8988T (cell line): Measurements from ENCODE around the gene ELL.
A peak's percentile ranks its signal among the peaks of the same experiment; 100 is the strongest.

Source experiments
- DNase-seq: peaks from one replicate; pipeline ENCODE4 v3.0.0; 2011

ELL gene

DNA sequence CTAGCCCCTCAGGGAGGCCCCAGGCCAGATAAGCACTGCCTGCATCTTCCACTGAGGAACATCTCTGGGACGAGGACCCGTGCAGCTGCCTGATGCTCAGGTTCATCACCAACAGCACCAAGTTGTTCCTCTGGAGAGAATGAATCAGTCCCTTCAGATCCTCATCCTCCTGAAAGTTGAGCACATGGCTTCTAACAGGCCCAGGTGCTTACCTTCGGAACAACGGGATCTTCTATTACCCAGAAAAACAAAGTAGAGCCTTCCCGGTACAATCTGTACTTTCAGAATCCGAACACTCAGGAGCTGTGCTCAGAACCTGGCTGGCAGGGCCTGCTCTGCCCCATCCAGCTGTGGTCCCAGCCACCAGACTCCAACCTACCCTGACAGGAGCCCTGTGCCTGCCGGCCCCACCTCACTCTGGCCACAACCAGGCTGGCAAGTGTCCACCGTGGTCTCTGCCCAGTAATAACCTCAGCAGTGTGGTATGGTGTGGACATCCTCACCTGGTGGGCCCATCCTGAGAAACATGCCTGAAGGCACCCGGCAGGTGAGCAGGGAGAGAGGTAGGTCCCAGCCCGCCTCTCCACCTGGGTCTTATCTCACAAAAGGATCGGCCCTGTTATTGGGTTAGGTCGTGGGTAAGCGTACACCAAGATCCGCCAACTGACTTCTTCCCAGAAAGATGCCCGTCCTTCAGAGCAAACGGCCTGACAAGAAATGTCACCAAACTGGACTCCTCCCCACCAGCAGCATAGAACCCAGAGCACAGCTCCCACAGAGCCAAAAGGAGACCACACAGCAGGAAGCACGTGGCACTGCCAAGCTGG lies 34.1 kb downstream of the ELL start:
- no peak for DNase-seq

DNA sequence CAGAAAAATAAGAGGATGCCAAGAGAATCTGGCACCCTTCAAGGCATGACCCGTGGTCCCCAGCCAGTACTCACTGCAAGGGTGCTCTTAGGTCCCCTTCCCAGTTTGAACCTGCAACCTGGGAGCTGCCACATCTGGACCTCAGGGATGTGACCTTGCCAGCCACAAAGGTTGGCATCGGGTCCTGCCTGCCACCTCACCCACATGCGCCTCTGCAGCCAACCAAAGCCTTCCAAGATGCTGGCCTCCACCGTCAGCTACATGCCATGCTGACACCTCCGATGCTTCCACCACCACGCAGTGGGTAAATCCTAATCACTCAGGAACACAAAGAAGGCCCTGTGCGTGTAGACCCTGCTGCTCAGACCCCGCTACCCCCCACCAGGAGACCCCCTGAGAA lies 35.1 kb downstream of the ELL start:
- no peak for DNase-seq

DNA sequence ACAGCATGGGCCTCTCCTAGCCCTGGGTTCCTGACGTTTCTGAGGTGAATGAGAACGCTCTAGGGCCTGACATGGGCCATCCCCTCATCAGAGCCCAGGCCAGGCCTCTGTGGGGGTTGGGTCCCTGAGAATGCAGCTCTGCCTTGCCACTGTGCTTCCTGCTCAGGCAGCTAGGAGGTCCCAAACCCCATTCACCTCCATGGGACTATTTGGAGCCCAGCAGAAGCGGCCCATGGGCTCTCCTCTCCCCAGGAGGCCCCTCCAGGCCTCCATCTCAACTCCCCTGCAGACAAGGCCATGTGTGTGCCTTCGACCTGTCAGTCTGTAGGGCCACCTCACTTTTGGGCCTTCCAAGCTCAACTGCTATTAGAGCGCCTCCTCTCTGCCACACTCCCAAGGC lies 36.9 kb downstream of the ELL start:
- no peak for DNase-seq

DNA sequence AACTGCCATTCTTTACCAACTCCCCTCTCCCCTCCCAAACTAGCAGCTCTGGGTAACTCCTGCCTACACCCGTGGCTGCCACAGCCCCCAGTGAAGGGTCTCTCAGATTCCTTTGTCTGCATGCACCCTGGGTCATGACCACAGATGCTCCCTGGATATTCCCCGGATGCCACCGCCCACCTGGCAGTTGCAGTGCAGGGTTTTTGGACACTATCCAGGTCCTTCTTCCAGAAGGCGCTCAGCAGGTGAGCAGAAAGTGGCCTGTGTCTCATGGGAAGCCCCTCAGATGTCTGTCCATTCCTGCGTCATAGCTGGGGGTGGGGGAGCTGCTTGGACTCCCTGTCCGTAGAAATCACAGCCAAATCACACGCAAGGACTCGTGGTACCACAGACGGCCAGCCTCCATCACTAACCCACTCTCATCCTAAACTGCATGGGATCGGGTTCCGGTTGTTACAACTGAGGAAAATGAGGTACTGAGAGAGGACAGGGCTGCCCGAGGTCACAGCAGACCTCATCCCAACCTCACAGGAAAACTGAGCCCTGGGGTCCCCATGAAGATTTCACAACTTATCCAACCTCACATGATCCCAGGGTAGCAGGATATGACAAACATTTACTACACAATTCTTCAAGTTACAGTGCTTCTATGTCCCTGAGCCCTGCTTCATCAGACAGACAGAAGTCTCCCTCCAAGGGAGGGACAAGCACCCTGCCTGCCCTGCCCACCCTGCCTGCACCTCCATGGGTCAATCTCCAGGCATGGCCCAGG lies 38.6 kb downstream of the ELL start:
- no peak for DNase-seq

DNA sequence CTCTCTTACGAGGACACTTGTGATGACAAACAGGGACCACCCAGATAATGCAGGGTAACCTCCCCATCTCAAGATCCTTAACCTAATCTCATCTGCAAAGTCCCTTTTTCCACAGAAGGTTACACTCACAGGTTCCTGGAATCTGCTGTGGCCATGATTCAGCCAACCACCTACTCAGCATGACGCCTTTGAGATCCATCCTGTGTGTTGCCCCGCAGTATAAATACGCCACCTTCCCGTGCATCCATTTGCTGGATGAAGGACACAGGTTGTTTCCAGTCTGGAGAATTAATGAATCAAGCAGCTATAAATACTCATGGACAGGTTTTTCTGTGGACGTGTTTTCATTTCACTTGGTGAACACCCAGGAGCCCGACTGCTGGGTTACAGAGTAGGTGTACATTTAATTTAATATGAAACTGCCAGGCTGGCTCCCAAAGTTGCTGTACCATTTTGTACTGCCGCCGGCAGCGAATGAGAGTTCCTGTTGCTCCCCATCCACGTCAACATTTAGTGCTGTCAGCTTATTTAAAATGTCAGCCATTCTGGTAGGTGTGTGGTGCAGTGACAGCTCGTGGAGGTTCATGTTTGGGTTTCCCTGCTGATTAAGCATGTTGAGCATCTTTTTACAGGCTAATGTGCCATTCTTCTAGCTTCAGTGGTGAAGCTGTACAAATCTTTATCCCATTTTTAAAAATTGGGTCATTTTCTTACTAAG lies 40.2 kb downstream of the ELL start:
- DNase-seq: no peak

DNA sequence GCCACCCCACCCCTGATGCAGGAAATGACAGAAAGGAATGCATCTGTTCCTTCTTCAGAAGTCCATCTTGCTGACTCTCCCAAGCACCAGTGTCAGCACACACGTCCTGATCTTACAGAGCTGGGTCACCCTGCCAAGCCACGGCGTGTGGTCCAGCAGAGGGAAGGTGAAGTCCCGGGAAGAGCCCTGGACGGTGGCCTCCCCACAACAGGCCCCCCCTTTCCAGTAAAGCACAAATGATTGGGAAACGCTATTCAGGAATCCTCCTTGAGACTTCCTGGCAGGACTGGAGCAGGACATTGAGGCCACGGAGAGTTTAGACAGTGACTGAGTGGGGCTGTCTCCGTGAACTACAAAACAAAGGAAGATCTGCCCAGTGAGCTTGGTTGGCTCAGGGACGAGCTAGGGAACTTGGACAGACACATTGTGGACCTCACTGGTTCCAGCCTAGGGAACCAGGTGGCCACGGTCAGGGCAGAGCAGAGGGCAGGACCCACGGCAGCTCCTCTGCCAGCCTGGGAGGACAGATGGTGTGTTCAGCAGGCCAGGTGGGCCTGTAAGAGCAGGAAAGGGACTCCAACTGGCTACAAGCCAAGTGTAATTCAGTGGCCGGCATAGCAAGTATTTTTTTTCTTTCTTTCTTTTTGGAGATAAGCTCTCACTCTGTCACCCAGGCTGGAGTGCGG lies 41.7 kb downstream of the ELL start:
- DNase-seq: no peak

DNA sequence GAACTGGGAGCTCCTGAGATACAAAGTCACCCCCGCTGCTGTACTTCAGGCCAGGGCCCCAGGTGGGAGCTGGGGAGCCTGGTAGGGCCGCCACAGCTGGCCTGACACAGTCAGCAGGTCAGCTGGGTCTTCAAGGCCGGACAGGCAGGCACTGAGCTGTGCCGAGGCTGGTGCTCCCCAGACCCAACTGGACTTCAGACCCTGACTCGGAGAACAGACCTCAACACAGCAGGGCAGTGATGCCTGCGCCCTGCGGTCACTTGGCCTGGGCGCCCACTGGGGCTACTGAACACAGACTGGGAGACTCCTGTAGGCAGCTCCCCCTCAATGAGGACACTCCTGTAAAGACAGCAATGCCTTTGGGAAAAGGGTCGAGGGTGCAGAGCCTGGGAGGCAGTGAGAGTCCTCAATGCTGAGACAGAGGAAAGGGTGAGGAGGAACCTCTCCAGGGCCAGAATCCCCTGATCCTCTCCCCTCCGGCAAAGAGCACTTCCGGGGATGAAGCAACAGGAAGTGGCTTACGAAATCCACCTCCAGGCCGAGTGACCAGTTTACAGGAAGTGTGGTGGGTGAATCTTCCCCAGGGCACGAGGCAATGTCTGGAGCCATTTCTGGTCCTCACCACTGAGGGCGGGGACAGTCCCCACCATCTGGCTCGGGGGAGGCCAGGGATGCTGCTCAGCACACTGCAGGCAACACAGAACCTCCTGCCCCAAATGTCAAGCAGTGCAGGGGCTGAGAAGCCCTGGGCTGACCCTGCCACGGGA lies 43.1 kb downstream of the ELL start:
- DNase-seq: peak; percentile 76

DNA sequence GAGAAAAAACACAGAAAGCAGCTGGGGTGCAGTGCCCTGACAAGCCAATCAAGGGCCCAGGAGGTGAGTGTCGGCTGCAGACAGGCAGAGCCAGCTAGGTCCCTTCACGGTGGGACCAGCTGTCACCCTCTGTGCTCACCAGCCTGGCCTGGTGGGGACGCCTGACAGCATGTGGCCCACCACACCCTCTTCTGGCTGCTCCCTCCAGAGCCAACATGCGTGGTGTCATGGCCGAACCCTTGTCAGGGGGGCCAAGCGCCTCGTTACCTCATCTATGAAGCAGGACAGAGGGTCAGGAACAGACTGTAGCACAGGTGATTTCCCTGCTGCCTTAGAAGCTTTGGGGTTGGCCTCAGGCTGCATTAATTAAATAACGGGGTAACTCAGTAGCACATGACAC lies 43.9 kb downstream of the ELL start:
- DNase-seq: no peak

DNA sequence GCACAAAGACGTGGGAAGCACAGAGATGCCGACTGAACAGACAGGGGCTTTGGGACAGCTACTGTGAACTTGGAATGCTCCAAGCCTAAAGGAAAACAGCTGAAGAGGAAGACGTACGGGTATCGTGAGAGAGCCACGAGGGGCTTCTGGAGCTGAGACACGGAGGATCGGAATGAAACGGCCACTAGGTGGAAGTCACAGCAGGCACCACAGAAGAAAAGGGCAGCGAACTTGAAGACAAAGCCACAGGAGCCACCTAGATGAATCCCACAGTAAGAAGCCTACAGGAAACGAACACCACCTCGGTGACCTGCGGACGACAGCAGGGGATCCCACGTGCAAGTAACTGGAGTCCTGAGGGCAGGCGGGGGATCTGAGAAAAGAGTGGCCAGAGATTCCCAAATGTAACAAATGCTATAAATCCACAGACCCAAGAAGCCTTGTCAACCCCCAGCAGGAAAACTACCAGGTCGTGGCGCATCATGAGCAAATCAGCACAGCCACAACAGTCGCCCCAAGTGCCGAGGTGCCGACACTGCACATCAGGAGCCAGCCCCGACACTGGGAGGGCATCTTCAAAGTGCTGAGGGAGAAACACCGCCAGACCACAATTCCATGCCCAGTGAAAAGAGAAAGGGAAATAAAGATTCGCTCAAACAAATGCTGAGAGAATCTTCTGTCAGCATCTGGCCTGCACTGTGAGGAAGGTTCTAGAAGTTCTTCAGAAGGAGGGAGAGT lies 44.7 kb downstream of the ELL start:
- no peak for DNase-seq

DNA sequence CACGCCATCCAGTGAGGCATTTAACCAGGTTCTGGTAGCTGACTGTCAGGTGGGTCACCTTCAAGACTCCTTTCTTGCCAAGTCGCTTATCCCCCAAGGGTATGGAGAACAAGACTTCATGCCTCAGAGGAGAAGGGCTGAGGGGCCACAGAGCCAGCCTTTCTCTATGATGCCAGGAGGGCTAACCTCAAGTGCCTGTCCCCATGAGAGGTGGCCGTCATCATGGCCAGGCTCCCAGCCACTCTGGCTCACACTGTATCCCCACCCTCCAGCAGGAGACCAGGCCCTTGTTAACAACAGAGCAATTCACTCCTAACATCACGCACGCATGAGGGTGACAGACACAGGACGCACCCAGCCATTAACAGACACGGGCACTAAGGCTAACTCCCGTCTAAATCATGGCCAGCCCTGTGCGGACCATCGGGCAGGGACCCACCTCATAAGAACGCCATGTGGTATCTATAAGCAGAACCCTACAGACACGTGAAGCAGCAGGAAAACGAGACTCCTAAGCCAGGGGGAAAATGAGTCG lies 45.3 kb downstream of the ELL start:
- DNase-seq: no peak

DNA sequence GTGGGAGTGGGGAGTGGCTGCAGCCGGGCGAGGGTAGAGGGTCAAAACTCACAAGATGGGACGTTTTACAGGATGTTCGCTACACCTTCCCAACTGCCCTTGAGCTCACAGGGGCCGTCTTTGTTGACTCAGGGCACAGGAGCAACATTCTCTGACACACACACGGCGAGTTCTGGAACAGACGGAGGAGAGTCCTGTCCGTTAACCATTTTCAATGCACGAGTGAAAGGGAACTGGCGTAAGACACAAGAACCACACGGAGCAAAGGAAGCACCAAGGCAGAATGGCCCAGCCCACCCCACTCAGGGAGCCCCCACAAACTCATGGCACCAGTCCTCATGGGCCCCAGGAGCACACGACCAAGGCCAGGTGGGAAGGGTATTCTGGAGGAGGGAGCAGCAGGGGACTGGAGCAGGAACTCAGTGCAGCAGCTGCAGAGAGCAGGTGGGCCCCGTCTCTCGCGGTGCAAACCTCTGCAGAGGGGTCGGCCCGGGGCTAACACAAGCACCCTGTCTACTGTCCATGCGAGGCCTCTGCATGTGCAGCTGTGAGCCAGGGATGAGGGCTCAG lies 46.0 kb downstream of the ELL start:
- no peak for DNase-seq

DNA sequence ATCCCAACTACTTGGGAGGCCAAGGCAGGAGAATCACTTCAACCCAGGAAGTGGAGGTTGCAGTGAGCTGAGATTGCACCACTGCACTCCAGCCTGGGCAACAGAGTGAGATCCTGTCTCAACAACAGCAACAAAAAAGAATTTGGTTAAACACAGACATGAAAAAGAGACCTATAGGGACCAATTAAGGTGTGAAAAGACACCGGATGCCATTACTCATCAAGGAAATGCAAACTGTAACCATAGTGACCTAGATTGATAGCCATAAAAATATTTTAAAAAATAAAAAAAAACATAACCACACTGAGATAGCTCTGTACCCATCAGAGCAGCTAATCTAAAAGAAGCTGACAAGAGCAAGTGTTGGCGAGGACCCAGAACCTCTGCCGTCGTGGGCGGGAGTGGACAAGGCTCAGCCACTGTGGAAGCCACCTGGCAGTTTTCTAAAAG lies 46.8 kb downstream of the ELL start:
- DNase-seq: no peak

DNA sequence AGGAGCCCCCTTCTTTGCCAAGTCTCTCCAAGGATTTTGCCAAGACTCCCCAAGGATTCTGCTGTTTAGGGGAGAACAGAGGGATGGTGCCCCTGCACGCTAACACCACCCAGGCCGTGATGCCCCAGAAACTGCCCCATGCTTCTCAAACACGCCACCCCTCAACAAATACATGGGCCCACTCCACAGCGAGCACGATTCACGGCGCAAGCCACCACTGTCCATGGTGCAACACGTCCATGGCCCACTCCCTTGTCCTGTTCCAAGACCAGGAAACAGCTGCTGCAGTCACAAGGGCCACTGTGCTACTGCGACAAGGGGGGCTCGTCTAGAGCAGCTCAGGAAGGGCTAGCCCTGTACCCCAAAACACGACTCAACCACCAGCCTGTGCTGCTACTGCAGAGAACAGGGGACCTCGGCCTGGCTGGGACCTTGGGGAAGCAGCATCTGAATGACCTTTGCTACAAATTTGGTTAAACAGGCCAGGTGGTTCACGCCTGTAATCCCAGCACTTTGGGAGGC lies 47.4 kb downstream of the ELL start:
- no peak for DNase-seq

DNA sequence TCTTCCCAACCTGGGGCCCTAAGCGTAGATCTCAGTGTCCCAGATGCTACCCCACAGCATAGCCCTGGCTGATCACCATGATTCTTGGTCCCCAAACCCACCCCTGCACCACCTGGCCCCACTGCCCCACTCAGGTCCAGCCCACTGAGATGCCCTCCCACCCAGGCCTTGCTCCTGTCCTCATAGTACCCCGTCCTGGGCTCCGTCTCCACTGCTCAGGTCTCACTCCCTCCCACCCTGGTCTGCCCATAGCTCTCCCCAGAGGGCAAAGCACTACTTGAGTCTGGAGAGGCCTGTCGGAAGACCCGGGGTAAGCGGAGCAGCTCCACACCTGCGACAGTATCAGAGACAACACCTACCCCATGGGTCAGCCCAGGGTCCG lies 48.2 kb downstream of the ELL start:
- DNase-seq: no peak

DNA sequence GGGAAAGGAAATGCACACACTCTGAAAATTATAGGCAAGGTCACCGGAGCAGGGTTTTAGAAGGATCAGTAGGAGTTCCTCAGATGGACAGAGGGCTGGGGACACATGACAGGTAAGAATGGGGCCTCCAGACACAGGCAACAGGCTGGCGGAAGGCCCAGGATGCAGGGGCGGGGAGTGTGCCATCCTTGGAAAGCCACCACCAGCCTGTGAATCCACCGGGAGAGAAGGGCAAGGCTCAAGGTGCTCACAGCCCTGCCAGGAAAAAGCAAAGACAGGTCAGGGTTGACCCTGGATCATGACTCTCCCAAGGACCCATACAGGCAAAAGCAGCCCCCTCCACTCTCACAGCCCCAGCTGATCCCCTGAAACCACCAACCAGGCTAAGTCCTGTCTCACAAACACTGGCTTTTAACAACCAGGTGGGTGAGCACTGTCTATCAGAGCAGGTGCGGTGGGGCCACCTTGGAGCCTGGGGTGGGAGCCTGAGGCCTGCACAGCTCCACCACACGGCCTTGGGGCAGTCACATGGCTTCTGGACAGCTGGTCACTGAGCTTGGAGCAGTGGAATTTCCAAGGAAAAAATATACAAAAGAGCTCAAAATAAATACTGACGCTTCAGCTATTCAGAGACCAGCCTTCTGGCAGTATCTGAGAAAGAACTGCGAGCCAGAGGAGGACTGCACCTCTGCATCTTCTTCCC lies 48.7 kb downstream of the ELL start:
- no peak for DNase-seq

DNA sequence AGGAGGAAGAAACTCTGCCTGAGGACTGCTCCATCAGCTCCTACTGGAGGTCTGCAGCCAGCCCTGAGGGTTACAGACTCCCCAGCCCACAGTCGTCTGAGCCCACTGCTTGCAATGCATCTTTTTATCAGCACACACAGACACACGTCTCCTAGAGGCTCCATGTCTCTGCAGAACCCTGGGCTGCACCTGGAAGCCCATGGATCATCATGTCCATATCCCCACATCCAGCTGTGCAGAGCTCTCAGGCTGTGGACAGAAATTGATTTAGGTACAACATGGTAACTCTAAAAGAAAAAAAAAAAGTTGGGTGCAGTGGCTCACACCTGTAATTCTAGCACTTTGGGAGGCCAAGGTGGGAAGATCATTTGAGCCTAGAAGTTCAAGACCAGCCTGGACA lies 51.1 kb downstream of the ELL start:
- DNase-seq: no peak

DNA sequence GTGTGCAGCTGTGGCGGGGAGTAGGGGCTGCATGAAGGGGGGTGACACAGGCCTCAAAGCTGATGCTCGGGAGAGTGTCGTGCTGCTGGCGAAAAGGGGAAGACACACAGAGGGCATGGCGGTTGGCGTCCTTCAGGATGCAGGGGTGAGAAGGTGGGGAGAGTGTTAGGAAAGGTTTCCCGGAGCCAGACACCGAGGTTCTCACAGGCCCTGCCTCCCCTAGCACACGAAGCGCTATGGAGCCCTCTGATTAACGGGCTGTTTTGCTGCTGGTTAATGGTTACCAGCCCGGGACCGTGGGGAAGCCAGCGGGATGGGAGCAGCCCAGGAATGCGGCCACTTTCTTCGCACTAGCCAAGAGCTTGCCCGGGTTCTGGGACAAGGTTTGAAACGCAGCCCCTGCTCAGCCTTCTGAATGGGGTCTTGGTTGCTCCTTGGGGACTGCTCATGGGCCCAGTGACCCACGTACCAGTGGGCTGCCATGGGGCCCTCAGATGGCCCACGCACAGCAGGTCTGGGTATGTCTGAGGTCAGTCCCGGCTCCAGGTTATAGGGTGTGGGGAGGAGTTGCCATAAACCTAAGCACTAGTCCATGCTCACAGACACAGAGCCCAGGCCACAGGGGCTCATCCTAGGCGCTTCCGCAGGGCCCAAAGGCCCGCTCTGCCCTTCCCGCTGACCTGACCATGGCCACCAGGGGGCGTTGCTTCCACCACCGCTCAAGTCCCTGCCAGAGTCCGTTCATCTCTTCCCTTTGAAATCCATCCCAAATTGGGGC lies 52.6 kb downstream of the ELL start:
- peak; percentile 70 for DNase-seq

DNA sequence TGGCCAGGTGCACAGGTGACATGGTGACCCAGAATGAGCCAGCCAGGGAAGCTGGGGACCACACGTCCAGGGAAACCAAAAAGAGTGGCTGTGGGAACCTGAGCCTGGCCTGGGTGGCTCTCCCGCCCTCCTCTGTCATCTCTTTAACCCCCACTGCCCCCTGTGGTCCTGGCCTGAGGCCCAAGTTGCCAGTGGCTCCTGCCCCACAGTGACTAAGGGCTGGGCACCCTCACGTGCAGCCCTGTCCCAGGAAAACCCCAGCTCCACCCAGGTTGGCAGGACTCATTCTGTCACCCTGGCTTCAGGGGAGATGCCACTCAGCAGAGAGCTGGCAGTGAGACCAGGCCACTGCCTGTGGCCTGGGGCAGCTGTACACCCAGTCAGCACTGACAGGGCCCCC lies 53.4 kb downstream of the ELL start:
- DNase-seq: no peak

DNA sequence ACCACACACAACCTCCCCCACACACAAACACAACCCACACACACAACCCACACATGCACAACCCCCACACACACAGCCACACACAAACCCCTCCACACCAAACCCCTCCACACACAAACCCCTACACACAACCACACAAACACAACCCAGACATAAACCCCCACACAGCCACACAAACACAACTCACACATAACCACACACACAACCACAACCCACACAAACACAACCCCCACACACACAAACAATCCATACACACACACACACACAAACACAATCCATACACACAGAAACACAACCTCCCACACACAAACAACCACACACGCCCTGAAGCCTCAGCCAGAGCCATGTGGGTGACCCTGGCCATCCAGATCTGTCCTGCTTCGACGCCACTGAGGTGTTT lies 53.9 kb downstream of the ELL start:
- DNase-seq: no peak
